Measurements from ENCODE around the gene TTC39A.

DNA sequence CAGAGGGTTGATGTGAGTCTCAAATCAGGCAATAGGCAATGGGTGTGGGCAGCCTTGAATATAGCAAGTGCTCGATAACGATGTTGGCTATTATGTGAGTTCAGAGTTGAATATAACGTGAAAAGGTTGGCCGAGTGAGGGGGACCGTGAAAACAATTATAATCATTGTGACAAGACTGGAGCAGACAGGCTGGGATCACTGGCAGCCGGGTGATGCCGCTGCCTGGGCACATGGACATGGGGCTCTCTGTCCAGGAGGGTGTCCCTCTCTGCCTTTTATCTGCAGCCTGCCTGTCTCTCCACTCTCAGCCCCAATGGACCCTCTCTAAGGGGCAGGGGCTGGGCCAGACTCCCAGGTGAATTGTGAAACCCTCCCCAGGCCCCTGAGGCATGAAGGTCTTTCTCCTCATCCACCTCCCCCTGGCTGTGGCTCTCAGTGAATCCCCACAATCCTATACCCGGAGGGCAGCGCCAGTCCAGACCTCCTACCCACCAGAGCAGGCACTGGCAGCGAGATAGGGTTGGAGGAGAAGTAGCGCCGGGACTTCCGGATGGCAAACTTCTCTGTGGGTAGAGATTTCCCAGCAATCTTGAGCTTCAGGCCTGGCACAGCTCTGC, 36.4 kb downstream of the TTC39A start:
- TF ChIP-seq, protein P1, sequence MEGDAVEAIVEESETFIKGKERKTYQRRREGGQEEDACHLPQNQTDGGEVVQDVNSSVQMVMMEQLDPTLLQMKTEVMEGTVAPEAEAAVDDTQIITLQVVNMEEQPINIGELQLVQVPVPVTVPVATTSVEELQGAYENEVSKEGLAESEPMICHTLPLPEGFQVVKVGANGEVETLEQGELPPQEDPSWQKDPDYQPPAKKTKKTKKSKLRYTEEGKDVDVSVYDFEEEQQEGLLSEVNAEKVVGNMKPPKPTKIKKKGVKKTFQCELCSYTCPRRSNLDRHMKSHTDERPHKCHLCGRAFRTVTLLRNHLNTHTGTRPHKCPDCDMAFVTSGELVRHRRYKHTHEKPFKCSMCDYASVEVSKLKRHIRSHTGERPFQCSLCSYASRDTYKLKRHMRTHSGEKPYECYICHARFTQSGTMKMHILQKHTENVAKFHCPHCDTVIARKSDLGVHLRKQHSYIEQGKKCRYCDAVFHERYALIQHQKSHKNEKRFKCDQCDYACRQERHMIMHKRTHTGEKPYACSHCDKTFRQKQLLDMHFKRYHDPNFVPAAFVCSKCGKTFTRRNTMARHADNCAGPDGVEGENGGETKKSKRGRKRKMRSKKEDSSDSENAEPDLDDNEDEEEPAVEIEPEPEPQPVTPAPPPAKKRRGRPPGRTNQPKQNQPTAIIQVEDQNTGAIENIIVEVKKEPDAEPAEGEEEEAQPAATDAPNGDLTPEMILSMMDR (IDR thresholded peaks at IDR 0.05; ENCODE audit: insufficient read depth, low read length, poor library complexity, severe bottlenecking), result no peak
- TF ChIP-seq EZH2phosphoT487 (conservative IDR thresholded peaks at IDR 0.05; ENCODE audit: low read length), result no peak
